Chondrocyte (in vitro differentiated cells): ENCODE data around the gene EDEM2. TPM values are rescaled to one million over a fixed set of nuclear protein-coding genes. Genes with fewer than 3 reads are reported as not detected.
"Not testable (repeated sequence)": the region's sequence is repeated elsewhere in the genome, so short reads cannot be mapped to it uniquely, and the experiment has no call there.

Experiments
- DNase-seq: peaks from one replicate; pipeline ENCODE4 v3.0.0; 2021; ENCODE audit warnings: mixed read lengths, low spot score
- H3K27ac Mint-ChIP-seq: one replicate; pipeline ENCODE4 v1.8.0; 2021; ENCODE audit warnings: mild to moderate bottlenecking, moderate library complexity, mixed read lengths; ENCODE audit not compliant: unreplicated experiment
- H3K27me3 Mint-ChIP-seq: 2 replicates; pipeline ENCODE4 v1.8.0; 2021; ENCODE audit warnings: low read depth, mixed read lengths
- H3K36me3 Mint-ChIP-seq: 2 replicates; pipeline ENCODE4 v1.8.0; 2021; ENCODE audit warnings: low read depth, mixed read lengths
- H3K4me1 Mint-ChIP-seq: 2 replicates; pipeline ENCODE4 v1.8.0; 2021; ENCODE audit warnings: low read depth, mild to moderate bottlenecking, mixed read lengths
- H3K4me3 Mint-ChIP-seq: one replicate; pipeline ENCODE4 v1.8.0; 2021; ENCODE audit warnings: mild to moderate bottlenecking, moderate library complexity, mixed read lengths; ENCODE audit not compliant: unreplicated experiment
- H3K9me3 Mint-ChIP-seq: 2 replicates; pipeline ENCODE4 v1.8.0; 2021; ENCODE audit warnings: low read depth, mixed read lengths
- total RNA-seq: library from RNA; stranded (reverse); gene quantifications from 3 replicates; pipeline ENCODE4 v1.2.1, GENCODE V29; 2021
- TF ChIP-seq, protein P1 (sequence below): fragments of 200-600 bp; sonication (generic); IDR thresholded peaks from 2 replicates; pipeline ENCODE4 v1.5.0; 2021; ENCODE audit warnings: antibody characterized with exemption, mild to moderate bottlenecking, moderate library complexity

EDEM2 gene
- total RNA-seq, 1 donor from 2014 or later = 25.5 TPM

DNA sequence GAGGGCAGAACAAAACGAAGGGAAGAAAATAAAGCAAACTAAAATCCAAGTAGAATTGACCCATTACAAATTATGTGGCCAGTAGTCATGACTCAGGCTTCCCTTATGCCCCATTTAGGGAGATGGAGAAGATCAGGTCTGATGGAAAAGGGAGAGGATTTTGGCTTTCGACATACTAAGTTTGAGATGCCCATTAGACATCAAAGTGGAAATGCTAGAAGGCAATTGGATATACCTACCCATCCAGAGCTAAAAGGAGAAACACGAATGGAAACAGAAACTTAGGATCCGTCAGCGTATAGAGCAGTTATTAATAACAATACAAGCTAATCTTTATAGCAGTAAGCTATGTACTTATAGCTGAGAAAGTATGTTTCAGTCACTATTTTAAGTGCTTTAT, 59.3 kb downstream of the EDEM2 start:
- no peak overlapping the region for H3K4me3 Mint-ChIP-seq
- H3K27me3 Mint-ChIP-seq = no peaks in the 10 kb centered on the region
- no peak for DNase-seq
- peaks cover 45% of the 10 kb centered on the region for H3K4me1 Mint-ChIP-seq
- no peaks in the 10 kb centered on the region for H3K9me3 Mint-ChIP-seq
- peak overlapping the region; percentile 10 for H3K27ac Mint-ChIP-seq
- H3K36me3 Mint-ChIP-seq = peaks cover 6% of the 10 kb centered on the region
- TF ChIP-seq, protein P1, sequence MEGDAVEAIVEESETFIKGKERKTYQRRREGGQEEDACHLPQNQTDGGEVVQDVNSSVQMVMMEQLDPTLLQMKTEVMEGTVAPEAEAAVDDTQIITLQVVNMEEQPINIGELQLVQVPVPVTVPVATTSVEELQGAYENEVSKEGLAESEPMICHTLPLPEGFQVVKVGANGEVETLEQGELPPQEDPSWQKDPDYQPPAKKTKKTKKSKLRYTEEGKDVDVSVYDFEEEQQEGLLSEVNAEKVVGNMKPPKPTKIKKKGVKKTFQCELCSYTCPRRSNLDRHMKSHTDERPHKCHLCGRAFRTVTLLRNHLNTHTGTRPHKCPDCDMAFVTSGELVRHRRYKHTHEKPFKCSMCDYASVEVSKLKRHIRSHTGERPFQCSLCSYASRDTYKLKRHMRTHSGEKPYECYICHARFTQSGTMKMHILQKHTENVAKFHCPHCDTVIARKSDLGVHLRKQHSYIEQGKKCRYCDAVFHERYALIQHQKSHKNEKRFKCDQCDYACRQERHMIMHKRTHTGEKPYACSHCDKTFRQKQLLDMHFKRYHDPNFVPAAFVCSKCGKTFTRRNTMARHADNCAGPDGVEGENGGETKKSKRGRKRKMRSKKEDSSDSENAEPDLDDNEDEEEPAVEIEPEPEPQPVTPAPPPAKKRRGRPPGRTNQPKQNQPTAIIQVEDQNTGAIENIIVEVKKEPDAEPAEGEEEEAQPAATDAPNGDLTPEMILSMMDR = no peak

DNA sequence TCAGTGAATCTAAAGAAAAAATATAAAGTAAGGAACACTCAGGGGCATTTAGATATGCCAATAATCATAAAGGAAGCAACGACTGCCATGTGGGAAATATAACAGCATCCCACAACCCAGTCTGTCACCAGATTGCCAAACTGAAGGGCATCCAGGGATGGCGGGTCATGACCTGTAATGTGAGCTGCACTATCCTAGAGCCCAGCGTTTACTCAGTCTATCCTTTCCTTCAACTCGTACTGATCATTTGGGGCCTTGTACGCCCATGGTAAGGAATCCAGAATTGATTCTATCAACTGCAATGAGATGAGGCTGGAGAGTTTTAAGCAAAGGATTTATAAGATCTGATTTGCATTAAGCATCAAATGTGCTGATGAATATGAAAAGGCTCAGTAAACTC, 59.8 kb downstream of the EDEM2 start:
- peaks cover 46% of the 10 kb centered on the region for H3K4me1 Mint-ChIP-seq
- no peaks in the 10 kb centered on the region for H3K27me3 Mint-ChIP-seq
- TF ChIP-seq, protein P1 = no peak
- peak overlapping the region; percentile 10 for H3K27ac Mint-ChIP-seq
- DNase-seq = no peak
- H3K4me3 Mint-ChIP-seq = no peak overlapping the region
- H3K36me3 Mint-ChIP-seq = peaks cover 6% of the 10 kb centered on the region
- H3K9me3 Mint-ChIP-seq = no peaks in the 10 kb centered on the region

DNA sequence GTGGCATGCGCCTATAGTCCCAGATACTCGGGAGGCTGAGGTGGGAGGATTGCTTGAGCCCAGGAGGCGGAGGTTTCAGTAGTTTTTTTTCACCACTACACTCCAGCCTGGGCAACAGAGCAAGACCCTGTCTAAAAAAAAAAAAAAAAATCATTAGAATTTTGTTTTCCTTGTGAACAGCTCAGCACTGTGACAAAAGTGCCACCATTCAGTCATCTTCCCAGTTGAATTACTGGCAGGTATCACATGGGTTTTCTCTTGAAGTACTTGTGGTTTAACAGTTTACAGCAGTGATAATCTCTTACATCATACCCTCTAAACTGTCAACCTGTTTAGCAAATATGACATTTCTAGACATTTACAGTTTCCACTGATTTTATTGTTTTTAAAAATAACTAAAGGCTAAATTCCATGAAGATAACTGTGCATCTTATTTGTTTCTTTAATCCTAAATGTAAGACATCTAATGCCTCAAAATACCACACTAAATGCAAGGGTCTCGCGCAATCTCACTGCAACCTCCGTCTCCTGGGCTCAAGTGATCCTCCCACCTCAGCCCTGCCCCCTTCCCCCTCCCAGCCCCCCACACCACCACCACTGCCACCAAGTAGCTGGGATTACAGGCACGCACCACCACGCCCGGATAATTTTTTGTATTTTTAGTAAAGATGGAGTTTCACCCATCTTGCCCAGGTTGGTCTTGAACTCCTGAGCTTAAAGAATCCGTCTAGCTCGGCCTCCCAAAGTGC, 61.5 kb downstream of the EDEM2 start:
- no peak overlapping the region for H3K4me3 Mint-ChIP-seq
- no peaks in the 10 kb centered on the region for H3K9me3 Mint-ChIP-seq
- peaks cover 44% of the 10 kb centered on the region for H3K4me1 Mint-ChIP-seq
- peaks cover 4% of the 10 kb centered on the region for H3K36me3 Mint-ChIP-seq
- no peaks in the 10 kb centered on the region for H3K27me3 Mint-ChIP-seq
- TF ChIP-seq, protein P1 = no peak
- no peak for DNase-seq
- peak overlapping the region; percentile 12 for H3K27ac Mint-ChIP-seq

DNA sequence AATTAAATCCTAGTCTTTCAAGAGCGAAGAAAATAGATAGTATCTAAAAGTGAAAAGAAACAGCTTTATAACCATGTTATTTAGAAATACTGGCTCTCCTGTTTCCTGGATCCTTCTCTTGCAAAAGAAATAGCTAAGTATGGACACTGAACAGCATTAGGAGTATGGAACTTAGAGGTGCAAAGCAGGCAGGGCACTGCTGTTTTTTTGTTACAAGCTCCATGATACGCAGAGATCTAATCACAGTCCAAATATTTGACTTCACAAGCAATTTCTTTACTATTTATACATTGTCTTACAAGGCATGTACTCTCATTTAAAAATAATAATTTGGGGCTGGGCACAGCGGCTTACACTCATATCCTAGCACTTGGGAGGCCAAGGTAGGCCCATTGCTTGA, 62.1 kb downstream of the EDEM2 start:
- TF ChIP-seq, protein P1 = no peak
- H3K9me3 Mint-ChIP-seq = no peaks in the 10 kb centered on the region
- H3K4me1 Mint-ChIP-seq = peaks cover 46% of the 10 kb centered on the region
- no peak overlapping the region for H3K4me3 Mint-ChIP-seq
- no peaks in the 10 kb centered on the region for H3K27me3 Mint-ChIP-seq
- no peak overlapping the region for H3K27ac Mint-ChIP-seq
- H3K36me3 Mint-ChIP-seq = peaks cover 4% of the 10 kb centered on the region
- no peak for DNase-seq

DNA sequence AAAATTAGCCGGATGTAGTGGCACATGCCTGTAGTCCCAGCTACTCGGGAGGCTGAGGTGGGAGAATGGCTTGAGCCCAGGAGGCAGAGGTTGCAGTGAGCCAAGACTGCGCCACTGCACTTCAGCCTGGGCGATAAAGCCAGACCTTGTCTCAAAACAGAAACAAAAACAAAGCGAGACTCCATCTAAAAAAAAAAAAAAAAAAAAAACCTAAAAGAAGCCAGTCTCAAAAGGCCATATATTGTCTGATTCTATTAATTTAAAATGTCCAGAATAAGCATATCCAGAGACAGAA, 66.8 kb downstream of the EDEM2 start:
- H3K4me3 Mint-ChIP-seq, H3K27me3 Mint-ChIP-seq, H3K9me3 Mint-ChIP-seq, DNase-seq: not testable (repeated sequence)
- peaks cover 31% of the 10 kb centered on the region for H3K36me3 Mint-ChIP-seq
- H3K27ac Mint-ChIP-seq = peak overlapping the region; percentile 22
- H3K4me1 Mint-ChIP-seq = peaks cover 28% of the 10 kb centered on the region
